ENCODE measurements around the gene STIP1. TPM values are rescaled to one million over a fixed set of nuclear protein-coding genes. Genes with fewer than 3 reads are reported as not detected.

The STIP1 gene
- total RNA-seq, 1 donor from 2014 or later: 125 TPM

- peak; percentile 8 for TF ChIP-seq CTCF (IDR thresholded peaks at IDR 0.05)
- no peak for DNase-seq
- Histone ChIP-seq H3K4me3 (no peak overlapping the region), H3K9me3 (no peaks in the 10 kb centered on the region), H3K27me3 (ENCODE audit: low read depth) (no peaks in the 10 kb centered on the region), H3K36me3 (no peaks in the 10 kb centered on the region), H3K4me1 (peaks cover 19% of the 10 kb centered on the region), H3K27ac (no peak overlapping the region)
- no peak for ATAC-seq
- intact Hi-C loops (cut with DNase I): loop anchor here (5.0 kb wide), 1 partner anchor 147 kb away; no protein-coding TSS in a partner anchor
These were observed 36.9 kb upstream of the STIP1 start for GRCh38 chr11:64148917-64149617.

- no peaks in the 10 kb centered on the region for H3K9me3 ChIP-seq
- H3K27me3 ChIP-seq (ENCODE audit: low read depth): no peaks in the 10 kb centered on the region
- no peak overlapping the region for H3K4me3 ChIP-seq
- ATAC-seq (no peak), DNase-seq (no peak)
- peaks cover 19% of the 10 kb centered on the region for H3K4me1 ChIP-seq
- no peak overlapping the region for H3K27ac ChIP-seq
- no peaks in the 10 kb centered on the region for H3K36me3 ChIP-seq
- intact Hi-C loops (cut with DNase I): no loop called here
- TF ChIP-seq CTCF (IDR thresholded peaks at IDR 0.05): no peak
These were observed 35.9 kb upstream of the STIP1 start for GRCh38 chr11:64150051-64150450.

DNA sequence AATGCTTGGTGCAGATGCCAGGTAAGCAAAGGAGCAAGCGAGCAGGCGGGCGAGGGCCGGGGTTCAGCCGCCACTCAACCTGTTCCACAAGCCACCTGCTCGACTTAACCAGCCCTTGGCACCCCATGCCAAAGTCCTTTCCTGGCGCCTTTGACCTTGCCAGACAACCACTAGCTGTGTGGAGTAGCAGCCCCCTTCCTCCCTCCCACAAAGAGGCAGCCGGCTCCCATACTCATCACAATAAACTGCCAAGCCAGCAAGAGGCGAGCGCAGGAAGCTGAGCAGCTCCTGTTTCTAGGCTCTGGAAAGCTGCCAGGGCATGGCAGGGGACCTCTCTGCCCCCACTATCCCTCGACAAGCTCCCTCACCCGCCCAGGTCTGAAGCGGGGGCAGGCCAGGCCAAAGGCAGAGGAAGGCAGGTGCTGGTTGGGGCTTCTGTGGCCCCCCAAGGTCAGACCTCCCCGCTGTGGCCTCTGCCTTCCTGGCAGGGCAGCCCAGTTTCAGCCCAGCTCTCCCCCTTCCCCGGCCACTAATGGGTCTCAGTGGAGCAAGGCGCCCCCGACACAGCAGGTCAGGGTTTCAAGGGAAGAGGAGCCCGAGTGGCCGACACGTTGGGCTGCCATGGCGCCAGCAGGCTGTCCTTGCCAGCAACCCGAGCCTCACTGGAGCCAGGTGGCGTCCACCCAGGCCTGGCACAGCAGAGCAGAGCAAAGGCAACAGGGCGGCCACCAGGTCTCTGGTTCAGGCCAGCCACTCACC lies 35.3 kb upstream of the STIP1 start:
- TF ChIP-seq CTCF (IDR thresholded peaks at IDR 0.05): no peak
- H3K27me3 ChIP-seq (ENCODE audit: low read depth): no peaks in the 10 kb centered on the region
- ATAC-seq (no peak), DNase-seq (no peak)
- peaks cover 19% of the 10 kb centered on the region for H3K4me1 ChIP-seq
- intact Hi-C loops (cut with DNase I): no loop called here
- H3K36me3 ChIP-seq: no peaks in the 10 kb centered on the region
- no peaks in the 10 kb centered on the region for H3K9me3 ChIP-seq
- H3K27ac ChIP-seq: no peak overlapping the region
- no peak overlapping the region for H3K4me3 ChIP-seq

DNA sequence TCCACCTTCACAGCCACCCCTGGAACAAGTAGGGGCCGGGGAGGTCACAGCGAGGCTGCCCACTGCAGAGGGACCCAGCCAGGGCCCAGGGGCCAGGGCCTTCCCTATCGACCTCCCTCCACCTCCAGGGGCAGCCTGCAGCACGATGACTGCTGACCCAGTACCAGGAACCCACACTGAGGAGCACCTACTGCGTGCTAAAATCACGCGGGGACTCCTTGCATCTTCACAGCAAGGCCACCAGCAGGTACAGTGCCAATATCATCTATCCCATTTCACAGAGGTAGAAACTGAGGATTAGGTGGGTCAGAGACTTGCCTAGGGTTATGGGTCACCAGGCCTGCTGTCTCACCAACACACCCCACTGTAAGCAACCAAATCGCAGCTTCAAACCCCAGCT lies 34.6 kb upstream of the STIP1 start:
- TF ChIP-seq CTCF (IDR thresholded peaks at IDR 0.05): no peak
- Histone ChIP-seq H3K36me3 (no peaks in the 10 kb centered on the region), H3K27ac (no peak overlapping the region), H3K27me3 (ENCODE audit: low read depth) (no peaks in the 10 kb centered on the region), H3K4me3 (no peak overlapping the region), H3K4me1 (peaks cover 19% of the 10 kb centered on the region), H3K9me3 (no peaks in the 10 kb centered on the region)
- DNase-seq (no peak), ATAC-seq (no peak)
- intact Hi-C loops (cut with DNase I): no loop called here

DNA sequence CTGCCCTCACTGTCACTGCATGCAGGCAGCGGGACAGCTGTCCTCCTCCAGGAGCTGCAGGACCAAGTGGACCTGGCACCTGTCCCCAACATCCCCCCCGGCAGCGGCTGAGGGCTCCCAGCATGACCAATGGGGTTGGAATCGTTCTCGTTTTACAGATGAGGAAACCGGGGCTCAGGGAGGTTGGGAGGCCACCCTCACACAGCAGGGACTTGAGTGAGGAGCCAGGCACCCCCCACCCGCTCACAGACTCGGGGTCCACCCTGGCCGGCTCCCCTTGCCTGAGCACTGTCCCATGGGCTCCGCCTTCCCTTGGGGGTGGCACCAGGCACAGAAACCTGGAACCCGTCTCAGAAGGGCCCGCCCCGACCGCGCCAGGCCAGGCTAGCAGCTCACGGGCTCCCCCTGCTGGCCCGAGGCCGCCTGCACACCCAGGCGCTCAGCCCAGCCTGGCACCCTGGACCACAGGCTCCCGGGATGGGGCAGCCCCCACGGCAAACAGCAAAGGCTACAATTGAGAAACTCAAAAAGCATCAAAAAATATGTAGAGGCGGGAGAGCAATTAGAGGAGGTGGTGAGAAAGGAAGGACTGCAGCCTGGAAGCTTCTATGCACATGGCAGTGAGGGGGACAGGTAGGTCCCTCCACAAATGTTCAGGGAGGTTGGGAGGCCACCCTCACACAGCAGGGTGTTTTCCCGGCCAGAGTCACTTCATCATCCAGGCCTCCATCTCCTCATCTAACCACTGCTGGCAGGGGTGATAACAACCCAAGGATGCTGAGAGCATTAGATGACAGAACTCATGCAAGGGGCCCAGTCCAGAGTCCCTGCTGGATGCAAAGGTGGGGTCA lies 32.9 kb upstream of the STIP1 start:
- Histone ChIP-seq H3K4me1 (peaks cover 16% of the 10 kb centered on the region), H3K4me3 (peak overlapping the region; percentile 19), H3K27ac (no peak overlapping the region), H3K27me3 (ENCODE audit: low read depth) (no peaks in the 10 kb centered on the region), H3K9me3 (no peaks in the 10 kb centered on the region), H3K36me3 (no peaks in the 10 kb centered on the region)
- DNase-seq (peak; percentile 81), ATAC-seq (peak; percentile 91 to 93)
- intact Hi-C loops (cut with DNase I): no loop called here
- TF ChIP-seq CTCF (IDR thresholded peaks at IDR 0.05): peak; percentile 100
